Fibroblast of skin of left biceps (primary cell): ENCODE data around the gene PRDM16.

Source experiments
- DNase-seq, 2 experiments: peaks; one replicate each; pipeline ENCODE4 v3.0.0-alpha.2; 2013; ENCODE audit warnings: low read depth in 2 of 2

PRDM16 gene

DNA sequence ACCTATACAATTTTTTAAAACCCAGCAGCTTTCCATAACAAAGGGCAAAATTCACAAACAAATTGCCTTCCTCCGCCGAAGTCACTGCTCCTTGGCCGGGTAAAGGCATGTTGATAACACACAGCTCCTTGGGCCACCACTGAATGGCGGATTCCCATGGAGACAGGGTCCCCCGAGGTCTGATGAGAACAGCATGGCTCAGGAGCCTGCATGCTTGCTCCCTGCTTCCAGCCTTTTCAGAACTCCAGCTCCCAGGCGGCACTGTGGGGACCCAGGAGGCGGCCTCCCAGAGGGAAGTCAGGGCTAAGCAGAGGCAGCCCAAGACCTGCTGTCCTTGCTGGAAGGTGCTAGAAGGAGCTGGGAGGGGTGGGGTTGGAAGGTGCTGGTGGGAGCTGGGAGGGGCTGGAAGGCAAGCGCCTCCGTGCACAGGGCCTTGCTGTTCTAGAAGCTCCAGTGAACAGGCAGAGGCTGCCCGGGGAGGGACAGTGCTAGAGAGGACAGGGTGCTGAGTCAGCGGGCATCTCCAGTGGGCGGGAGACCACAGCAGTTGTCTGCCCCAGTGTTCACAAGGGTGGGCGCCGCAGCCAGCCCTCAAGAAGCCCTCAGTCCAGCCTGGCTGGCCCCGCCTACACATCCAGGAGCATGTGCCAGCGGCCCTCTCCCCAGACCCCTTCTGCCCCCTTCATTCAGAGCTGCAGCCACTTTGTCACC is 35.1 kb downstream of the PRDM16 start:
- DNase-seq, result no peak

DNA sequence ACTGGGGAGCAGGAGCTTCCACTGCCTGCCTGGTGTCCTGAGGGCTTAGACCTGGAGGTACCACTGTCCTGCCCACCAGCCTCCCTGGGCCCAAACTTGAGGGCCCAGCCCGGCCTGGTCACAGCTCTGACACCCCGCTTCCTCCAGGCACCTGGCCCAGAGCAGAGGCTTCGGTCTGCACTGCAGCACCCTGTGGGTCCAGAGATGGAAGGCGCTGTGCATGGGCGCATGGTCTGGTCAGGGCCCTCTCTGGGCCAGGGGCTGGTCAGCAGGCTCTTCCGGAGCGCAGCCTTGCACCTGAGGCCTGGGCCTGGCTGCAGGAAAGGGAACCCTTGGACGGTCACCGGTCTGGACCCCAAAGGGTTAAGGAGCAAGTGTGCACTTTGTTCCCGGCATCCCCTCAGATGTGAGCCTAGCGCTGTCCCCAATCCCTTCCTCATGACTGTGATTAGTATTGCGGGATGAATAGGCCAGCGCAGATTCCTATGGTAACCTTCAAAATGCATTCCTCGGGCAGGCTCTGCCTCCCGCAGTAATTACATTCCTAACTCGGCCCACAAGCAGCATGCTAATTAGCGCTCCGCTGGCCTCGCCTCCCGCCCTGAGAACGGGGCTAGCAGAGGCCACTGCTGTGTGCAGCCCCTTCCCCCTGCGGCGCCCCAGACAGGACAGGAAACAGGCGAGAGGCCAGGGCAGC is 36.3 kb downstream of the PRDM16 start:
- peak in 1 of 2 experiments; percentile 4 for DNase-seq

DNA sequence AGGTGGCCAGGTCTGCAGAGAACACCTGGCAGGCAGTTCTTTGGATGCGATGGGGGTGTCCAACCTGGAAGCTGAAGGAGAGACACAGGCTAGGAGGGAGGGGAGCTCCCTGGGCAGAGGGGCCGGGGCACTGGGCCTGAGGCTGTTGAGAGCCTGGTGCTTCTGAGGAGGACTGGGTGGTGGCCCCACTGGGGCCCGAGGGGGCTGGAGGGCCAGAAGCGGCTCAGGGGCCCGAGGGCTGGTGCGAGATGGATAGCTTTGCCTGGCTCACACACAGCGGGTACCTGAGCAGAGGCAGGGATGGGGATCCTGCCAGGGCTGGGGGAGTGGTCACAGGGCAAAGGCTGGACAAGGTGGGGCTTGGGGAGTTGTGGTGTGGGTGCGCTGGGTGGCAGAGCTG is 37.2 kb downstream of the PRDM16 start:
- DNase-seq, result no peak

- DNase-seq, result no peak
These were observed 38.2 kb downstream of the PRDM16 start for GRCh38 chr1:3107201-3107600.

DNA sequence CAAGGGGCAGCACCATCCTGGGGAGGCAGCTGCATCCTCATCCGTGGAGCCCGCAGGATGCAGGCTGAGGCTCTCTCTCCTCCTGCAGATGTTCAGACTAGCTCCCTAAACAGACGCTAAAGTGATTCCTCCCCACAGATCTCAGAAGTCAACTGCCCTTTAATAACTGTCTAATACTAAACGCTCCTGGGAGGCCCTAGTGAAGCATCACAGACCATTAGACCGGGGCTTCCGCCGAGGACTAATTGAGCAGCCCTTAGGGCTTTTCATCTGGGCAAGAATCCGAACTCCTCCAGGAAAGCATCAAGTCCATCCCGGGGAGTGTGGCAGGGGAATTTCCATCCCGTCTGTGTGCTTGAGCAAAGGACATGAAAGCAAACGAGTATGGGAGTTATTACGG is 40.4 kb downstream of the PRDM16 start:
- no peak for DNase-seq

GRCh38 chr1:3111348-3112021 is 42.5 kb downstream of the PRDM16 start:
- DNase-seq, result no peak

DNA sequence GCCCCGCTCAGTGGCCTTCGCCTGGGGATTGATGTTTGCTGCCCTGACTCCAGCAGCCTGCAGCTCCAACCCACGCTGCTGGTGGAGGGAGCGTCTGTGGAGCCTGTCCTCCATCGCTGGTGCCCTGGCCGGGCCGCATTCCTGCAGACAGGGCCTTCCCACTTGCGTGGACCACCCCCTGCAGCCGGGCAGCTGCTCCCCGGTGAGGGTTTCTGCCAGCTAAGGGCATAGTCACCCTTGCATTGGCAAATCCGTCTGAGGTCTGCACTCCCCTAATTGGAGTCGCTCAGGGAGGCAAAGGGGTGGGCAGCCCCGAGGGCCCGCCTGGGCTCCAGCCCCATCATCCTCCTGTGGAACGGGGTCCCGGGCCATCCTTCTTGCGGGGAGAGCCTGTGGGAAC is 43.5 kb downstream of the PRDM16 start:
- DNase-seq, result no peak

DNA sequence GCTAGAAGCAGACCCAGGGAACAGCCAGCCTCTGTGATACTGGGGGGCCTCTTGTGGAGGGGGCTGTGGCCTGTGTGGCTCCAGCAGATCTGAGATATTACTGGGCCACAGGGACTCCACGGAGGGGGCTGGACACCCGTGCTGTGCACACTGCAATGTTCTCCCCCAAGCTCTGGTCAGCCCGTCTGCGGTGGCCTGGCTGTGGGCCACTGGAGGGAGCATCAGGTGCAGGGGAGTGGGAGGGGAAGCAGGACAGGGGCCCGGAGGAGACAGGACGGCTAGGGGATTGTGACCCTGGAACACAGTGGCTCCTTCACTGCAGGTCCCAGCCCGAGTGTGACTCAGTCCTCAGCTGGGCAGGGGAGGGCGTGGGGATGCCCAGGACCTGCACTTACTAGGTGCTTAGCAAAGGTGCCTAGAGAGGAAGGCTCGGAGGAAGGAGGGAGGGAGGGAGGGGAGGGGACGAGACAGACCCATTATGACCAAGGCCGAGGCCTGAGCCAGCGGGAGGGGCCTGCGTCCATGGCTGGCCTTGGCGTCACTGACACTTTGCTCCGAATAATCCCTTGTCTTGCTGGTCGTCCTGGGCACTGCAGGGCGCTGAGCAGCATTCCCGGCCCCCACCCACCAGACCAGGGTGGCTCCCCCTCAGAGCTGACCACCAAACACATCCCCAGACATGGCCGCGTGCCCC is 44.2 kb downstream of the PRDM16 start:
- no peak for DNase-seq

- DNase-seq, result no peak
These were observed 44.7 kb downstream of the PRDM16 start for GRCh38 chr1:3113741-3114056.

DNA sequence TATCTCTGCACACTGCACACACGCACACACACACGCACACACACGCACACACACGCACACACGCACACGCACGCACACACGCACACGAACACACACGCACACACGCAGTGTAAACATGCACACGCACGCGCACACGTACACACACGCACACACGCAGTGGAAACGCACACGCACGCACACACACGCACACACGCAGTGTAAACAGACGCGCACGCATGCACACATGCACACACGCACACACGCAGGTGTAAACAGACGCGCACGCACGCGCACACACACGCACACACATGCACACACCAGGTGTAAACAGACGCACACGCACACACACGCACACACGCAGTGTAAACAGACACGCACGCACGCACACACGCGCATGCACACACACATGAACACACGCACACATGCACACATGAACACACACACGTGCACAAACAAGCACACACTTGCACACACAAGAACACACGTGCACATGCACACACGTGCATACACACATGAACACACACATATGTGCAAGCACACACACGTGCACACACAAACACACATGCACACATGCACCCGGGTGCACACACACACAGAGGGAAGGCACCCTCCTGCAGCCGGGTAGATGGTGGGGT is 45.2 kb downstream of the PRDM16 start:
- no peak for DNase-seq

- DNase-seq, result no peak
These were observed 45.8 kb downstream of the PRDM16 start for GRCh38 chr1:3114846-3115245.

DNA sequence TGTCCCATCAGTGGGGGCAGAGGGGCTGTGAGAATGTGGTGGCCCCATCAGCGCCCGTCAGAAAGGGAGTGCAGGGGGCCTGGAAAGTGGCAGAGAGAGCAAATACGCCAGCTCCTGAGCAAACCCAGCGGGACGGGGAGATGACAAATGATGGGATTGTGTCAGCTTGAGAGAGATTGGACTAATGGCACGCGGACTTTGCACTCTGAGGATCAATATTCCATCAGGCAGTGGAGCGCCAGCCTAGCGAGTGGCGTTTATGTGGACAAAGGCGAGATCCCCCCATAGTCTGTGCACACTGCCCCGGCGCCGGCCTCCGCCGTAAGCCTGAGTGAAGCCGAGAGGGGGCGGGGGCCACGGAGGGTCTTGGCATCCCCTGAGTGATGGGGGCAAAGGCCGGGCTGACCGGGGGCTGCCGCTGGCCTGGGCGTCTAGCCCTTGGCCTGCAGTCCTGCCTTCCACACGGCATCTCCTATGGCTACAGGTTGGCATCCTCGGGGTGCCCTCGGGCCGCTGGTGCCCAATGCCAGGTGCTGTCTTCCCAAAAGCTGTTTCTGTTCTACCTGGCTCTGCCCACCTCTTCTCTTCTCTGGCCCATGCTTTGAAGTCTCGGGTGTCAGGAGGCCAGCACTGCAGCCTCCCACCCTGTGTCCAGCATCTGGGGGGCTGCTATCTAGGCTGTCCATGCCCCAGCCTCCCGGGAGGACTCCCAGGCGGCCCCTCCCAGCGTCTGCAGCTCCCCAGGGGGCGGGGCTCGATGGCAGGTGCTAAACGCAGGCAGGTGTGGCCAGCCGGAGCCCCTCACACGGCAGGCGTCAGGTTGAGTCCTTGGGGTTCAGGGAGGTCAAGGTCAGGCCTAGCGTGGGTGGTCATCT is 46.5 kb downstream of the PRDM16 start:
- no peak for DNase-seq

- no peak for DNase-seq
These were observed 47.1 kb downstream of the PRDM16 start for GRCh38 chr1:3116150-3116510.

DNA sequence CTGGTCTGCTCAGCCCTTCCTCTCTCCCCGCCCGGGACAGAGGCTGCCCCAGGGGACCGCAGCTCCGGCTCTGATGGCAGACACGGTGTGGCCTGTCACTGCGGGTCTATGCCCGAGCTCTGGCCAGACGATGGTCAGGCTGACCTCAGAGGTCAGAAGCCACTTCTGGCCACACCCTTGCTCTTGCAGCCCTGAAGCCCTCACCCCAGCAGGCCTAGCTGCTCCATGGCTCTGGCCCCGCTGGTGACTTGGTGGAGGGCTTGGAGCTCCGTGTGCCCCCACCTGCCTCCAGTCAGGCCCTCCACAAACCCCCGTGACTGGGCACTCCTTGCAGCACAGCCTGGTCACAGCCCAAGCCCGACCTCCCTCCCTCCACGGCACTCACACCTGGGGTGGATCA is 47.6 kb downstream of the PRDM16 start:
- DNase-seq, result no peak

DNA sequence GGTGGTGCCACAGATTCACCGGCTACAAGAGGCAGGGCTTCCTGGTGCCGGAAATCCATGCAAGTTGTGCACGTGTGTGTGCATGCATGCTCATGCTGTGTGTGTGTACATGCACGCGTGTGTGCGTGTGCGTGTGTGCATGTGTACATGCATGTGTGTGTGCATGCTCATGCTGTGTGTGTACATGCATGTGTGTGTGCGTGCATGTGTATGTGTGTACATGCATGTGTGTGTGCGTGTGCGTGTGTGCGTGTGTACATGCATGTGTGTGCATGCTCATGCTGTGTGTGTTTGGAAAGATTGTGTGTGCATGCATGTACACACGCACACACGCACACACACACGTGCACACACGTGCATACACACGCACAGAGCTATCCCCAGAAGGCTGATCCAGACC is 48.9 kb downstream of the PRDM16 start:
- DNase-seq, result no peak

DNA sequence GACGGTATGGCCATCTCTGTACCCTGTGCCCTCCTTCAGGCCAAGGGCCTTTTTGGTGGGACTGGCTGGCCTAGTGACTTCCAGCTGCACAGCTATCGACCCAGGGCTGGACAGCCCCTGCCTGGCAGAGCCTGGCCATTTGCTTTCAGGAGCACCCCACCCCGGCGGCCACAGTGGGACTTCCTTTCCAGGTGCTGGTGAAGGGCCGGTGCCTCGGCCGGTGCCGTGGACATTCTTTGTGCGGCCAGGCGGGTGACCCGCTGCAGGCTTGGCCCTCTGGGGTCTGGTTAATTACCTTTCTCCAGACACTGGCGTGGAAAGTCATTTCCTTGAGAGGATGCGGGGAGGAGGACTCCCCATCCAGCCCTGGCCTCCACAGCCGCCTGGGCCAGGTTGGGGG is 50.1 kb downstream of the PRDM16 start:
- no peak for DNase-seq

DNA sequence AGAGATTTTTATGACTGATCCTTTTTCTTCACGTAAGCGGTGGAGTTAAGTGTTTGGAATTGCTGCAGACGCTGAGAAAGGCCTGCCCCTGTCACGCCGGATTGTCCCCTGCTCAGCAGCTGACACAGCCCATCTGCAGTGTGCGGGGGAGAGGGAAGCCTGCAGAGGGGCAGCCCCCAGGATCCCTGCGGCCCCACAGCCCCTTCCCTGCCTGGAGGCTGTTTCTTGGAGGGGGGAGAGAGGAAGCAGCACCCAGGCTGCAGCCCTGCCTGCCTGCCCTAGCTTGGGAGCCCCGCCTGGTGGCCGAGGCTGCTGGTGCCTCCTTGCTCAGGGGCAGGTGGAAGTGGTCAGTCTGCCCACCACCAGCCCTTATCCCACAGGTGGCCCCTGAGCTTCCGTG is 50.7 kb downstream of the PRDM16 start:
- DNase-seq, result no peak

DNA sequence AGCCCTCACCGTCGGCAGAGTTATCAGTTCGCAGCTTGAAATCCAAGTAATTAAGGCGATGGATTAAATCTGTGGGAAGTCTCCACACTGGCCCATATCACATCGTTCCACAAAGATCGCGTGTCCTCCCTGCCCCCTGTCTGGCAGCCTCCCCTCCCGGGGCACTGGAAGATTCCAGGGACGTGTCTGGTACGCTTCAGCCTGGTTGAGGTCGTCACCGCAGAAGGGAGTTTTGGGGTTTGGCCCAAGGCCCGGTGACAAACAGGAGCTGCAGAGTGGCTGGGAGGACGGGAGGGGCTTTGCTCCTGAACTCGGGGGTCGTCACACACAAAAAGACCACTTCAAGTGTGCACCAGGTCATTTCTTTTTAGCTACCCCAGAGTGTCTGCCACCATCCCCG is 51.1 kb downstream of the PRDM16 start:
- DNase-seq, result no peak

DNA sequence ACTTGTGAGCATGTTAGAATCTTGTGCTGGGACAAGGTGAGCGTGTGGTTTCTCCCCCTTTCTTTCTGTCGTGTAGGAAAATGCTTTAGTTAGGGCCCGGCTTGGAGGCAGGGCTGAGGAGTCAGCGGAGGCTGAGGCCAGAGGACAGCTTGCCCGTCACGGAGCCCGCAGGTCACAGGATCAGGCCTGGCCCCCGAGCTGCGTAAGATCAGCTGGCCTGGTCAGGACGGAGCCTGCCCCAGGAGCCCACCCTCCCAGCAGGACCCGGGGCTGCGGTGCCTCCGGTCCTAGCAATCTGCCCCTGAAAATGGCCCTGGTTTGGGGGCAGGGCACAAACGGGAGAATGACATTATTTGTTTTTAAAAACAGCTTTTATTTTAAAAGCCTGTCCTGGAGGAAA is 52.0 kb downstream of the PRDM16 start:
- DNase-seq, result no peak

DNA sequence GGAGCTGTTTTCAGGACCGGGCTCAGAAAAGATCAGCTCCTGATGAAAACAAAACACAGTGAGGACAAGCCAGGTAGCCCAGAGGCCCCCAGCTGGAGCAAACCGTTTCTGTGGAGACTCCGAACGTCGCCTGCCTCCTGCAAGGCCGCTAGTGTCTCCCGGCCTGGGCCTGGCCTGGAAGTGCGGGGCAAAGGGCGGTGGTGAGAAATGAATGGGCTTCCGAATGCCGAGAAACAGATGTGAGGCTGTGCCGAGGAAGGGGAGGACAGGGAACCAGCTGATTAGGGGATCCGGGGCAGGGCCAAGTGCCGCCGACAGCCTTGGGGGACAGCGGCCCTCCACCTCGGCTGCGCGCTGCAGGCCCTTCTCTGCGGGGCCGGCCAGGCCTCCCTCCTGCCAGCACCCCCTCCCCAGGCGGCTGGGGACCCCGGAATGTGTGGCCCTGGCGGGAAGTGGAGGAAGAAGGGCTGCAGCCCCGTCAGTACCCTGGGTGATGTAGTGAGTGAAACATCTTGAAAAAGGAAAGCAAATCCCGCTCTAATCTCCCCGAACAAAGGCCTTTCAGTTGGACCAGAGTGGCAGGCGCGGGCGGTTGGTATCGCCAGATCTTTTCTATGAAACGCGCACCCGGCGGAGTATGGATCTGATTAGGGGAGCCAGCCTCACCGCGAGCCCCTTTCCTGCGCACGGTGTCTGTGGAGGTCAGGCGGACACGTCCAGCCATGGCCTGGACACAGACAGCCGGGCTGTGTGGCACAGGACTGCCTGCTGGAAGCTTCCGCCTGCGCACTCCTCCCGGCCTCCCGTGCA is 52.6 kb downstream of the PRDM16 start:
- no peak for DNase-seq
